ENCODE results near the gene KEAP1.
"Not testable (repeated sequence)": the region's sequence is repeated elsewhere in the genome, so short reads cannot be mapped to it uniquely, and the experiment has no call there.

KEAP1 gene

GRCh38 chr19:10497371-10497770, 5.8 kb downstream of the KEAP1 start:
- no peak for DNase-seq (ENCODE audit: low read depth)

GRCh38 chr19:10491472-10492047, 11.6 kb downstream of the KEAP1 start:
- no peak for DNase-seq (ENCODE audit: low read depth)

DNA sequence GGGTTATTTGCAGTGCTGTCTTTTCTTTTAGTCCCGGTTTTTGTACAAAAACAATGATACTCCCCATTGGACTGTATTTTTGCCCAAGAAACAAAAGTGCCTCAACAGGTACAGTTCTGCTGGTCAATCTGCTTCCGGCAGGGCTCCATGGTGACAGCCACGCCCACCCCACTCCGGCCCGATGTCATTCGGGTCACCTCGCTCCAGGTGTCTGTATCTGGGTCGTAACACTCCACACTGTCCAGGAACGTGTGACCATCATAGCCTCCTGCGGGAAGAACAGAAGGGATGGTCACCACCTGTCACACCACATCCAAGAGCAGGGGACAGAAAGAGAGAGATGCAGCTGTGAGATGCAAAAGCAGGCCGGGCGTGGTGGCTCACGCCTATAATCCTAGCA, 16.6 kb downstream of the KEAP1 start:
- DNase-seq (ENCODE audit: low read depth), result no peak

GRCh38 chr19:10478903-10479384, 24.2 kb downstream of the KEAP1 start:
- DNase-seq (ENCODE audit: low read depth), result peak; percentile 74

GRCh38 chr19:10478476-10478875, 24.7 kb downstream of the KEAP1 start:
- DNase-seq (ENCODE audit: low read depth), result no peak

GRCh38 chr19:10474962-10475451, 28.1 kb downstream of the KEAP1 start:
- no peak for DNase-seq (ENCODE audit: low read depth)

- no peak for DNase-seq (ENCODE audit: low read depth)
Measured at GRCh38 chr19:10473192-10473591, 30.0 kb downstream of the KEAP1 start.

- no peak for DNase-seq (ENCODE audit: low read depth)
Measured at GRCh38 chr19:10471909-10472308, 31.2 kb downstream of the KEAP1 start.

- no peak for DNase-seq (ENCODE audit: low read depth)
Measured at GRCh38 chr19:10468133-10468532, 35.0 kb downstream of the KEAP1 start.

GRCh38 chr19:10467104-10467706, 36.0 kb downstream of the KEAP1 start:
- DNase-seq (ENCODE audit: low read depth), result no peak

DNA sequence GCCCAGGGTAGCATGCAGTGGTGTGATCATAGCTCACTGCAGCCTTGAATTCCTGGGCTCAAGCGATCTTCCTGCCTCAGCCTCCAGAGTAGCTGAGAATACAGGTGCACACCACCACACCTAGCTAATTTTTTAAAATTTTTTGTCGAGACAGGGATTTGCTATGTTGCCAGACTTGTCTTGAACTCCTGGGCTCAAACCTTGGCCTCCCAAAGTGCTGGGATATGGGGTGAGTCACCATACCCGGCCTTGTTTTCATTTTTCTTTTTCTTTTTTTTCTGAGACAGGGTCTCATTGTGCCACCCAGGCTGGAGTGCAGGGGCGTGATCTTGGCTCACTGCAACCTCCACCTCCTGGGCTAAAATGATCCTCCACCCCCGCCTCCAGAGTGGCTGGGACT, 38.7 kb downstream of the KEAP1 start:
- no peak for DNase-seq (ENCODE audit: low read depth)

DNA sequence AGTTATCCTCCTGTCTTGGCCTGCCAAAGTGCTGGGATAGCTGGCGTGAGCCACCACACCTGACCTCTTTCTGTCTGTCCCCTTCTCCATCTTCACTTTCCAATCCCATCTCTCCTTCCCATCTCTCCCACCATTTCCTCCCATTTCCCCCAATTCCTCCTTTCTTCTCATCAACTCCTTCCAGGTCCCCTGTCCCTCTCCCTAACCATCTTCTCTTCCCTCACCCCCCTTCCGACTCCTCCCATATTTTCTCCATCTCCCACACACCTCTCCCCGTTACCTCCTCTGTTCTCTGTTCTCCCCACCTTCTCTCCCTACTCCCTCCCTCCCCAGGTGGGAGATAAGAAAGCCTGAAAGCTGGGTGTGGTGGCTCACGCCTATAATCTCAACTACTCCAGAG, 40.6 kb downstream of the KEAP1 start:
- DNase-seq (ENCODE audit: low read depth), result no peak

DNA sequence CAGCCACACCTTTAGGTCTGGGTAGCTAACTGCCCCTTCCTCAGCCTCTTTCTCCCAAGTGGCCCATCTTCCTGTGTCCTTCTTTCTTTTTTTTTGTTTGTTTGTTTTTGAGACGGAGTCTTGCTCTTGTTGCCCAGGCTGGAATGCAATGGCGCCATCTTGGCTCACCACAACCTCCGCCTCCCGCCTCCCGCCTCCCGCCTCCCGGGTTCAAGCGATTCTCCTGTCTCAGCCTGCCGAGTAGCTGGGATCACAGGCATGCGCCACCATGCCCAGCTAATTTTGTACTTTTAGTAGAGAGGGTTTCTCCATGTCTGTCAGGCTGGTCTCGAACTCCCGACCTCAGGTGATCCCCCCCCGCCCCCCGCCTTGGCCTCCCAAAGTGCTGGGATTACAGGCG, 41.1 kb downstream of the KEAP1 start:
- not testable (repeated sequence) for DNase-seq (ENCODE audit: low read depth)

GRCh38 chr19:10461047-10461949, 41.9 kb downstream of the KEAP1 start:
- DNase-seq (ENCODE audit: low read depth), result peak; percentile 67

GRCh38 chr19:10460714-10461046, 42.5 kb downstream of the KEAP1 start:
- DNase-seq (ENCODE audit: low read depth), result no peak

DNA sequence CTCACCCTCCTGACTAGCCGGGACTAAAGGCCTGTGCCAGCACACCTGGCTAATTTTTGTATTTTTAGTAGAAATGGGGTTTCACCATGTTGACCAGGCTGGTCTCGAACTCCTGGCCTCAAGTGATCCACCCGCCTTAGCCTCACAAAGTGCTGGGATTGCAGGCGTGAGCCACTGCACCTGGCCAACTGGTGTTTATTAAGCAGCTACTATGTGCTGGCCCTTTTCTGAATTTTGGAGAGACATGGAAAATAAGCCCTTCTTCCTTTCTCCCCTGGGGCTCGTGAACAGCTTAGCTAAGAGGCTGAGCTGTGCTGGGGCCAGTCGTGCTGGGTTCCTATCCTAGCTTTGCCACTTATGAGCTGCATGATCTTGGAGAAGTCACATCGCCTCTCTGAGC, 44.4 kb downstream of the KEAP1 start:
- not testable (repeated sequence) for DNase-seq (ENCODE audit: low read depth)

- DNase-seq (ENCODE audit: low read depth), result no peak
Measured at GRCh38 chr19:10454267-10454666, 48.9 kb downstream of the KEAP1 start.

DNA sequence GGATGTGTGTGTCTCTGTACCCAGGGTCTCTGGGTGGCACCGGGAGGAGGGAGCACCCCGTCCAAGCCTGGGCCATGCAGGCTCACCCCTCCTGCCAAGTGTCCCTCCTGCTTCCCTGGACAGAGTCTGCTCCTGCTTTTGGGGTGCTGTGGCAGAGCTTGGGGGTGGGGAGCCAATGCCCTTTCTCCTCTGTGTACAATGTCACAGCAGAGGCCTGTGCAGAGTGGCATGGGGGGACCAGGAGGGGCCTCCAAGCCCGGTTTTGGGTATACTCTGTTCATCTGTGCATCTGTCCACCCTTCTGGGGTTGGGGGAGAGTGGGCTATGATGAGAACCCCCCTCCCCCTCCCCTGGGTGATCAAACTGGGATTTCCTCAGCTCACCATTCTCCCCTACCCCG, 49.3 kb downstream of the KEAP1 start:
- DNase-seq (ENCODE audit: low read depth), result no peak

DNA sequence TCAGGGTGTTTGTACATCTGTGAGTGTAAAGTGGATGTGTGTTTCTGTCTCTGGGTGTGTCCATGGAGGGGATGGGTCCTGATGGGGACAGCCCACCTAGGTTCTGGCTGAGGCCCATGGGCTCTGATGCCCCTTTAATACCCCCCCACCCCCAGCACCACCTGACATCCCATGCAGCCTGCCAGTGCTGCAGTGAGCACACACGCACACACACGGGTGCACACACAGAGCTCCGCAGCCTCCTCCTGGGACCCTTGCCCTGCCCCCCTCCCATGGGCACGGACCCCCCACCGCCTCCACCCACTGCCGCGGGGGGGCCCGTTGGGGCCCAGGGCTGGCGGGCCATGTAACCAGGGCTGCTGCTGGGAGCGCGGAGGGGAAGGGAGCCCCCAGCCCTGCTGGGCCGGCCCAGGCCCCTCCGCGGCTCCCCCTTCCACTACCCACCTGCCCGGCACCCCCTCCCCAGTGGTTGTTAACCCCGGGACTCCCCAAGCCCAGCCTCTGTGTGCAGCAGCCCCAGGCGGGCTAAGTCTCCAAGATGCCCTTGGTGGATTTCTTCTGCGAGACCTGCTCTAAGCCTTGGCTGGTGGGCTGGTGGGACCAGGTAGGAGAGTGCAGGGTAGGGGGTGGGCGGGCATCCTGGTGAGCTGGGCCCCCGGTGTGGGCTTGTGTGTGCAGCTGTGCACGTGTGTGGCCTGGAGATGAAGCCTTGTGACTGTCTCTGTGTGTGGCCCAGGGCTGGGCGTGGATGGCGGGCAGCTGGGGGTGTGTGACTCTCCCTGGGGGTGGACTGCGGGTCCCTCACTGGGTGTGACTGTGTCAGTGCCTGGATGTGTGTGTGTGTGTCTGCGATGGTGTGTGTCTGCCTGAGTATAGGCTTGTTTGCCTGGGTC, 50.2 kb downstream of the KEAP1 start:
- no peak for DNase-seq (ENCODE audit: low read depth)

DNA sequence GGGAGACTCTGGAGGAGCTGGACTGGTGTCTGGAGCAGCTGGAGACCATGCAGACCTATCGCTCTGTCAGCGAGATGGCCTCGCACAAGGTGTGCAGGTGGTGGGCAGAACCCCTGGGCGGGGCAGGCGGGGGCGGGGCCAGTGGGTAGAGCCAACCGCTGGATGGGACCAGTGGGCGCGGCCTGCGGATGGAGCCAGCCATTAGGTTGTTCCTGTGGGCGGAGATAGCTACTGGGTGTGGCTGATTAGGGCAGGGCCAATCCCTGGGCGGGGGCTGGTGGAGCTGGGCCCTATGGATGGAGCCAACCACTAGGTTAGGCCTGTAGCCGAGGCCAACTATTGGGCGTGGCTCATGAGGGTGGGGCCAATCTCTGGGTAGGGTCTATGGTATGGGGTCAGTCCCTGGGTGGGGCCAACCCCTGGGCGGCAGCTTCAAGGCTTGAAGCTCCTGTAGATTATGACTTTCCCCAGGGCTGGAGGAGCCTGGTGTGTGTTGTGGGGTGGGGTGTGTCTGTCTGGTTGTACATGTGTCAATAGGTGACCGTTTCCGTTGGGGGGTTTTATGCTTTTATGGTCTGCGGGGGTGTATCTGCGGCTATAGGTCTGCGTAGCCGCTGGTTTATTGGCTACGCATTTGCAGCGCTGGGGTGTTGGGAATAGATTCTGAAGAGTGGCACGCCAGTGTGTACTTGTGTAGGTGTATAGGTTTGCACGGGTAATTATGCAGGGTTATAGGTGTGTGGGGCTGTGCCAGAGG, 52.1 kb downstream of the KEAP1 start:
- DNase-seq (ENCODE audit: low read depth), result no peak

DNA sequence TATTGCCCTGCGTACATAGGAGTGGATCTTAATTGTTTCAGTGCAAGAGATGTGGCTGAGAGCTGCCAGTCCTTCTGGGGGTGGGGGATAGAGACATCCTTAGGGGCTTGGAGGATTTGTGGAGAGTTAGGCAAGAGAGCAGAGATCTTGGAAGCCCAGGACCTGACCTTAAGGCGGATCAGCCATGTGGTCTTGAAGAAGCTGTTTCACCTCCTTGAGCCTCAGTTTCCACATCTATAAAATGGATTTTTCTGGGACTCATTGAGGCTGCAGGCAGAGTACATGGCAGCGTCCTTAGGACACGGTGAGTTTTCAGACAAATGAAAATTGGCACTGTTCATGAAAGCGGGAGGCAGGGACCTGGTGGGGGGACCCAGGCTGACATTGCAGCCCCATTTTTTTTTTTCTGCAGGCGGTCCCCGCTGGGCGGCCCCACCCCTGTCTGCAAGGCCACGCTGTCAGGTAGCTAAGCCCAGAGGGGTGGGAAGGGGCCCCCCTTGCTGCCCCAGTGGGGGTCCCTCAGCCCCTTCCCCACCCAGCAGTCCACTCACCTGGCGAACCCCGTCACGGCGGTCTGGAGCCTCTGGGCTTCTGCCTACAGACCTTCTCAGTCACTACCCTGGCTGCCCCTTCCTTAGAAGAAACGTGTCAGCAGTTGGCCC, 52.8 kb downstream of the KEAP1 start:
- no peak for DNase-seq (ENCODE audit: low read depth)
